Measurements from ENCODE around the gene OR1I1. TPM values are rescaled to one million over a fixed set of nuclear protein-coding genes. Genes with fewer than 3 reads are reported as not detected.

Gene OR1I1
- total and polyA plus RNA-seq, 4 donors, result not detected

GRCh38 chr19:15122331-15123030, 40.5 kb downstream of the OR1I1 start:
- Histone ChIP-seq H3K4me1 (ENCODE audit: control insufficient read depth in 5 of 5, insufficient read depth in 5 of 5, low read length in 5 of 5) (peaks cover 0 to 25% (median 0%) of the 10 kb centered on the region in 5 donors), H3K9me3 (ENCODE audit: control insufficient read depth in 4 of 4, insufficient read depth in 3 of 4, low read length in 3 of 4) (no peaks in the 10 kb centered on the region), H3K4me3 (no peak overlapping the region), H3K27ac (ENCODE audit: low read depth in 1 of 2, low read length in 1 of 2) (no peak overlapping the region), H3K9ac (ENCODE audit: insufficient read depth in 1 of 2, low read length in 2 of 2) (no peak overlapping the region), H3K36me3 (ENCODE audit: control insufficient read depth in 4 of 4, insufficient read depth in 4 of 4, low read length in 4 of 4) (peaks cover 7 to 35% (median 30%) of the 10 kb centered on the region in 4 donors), H3K27me3 (ENCODE audit: control insufficient read depth in 3 of 3, insufficient read depth in 3 of 3, low read length in 2 of 3) (no peaks in the 10 kb centered on the region)
- no peak for TF ChIP-seq CTCF (IDR thresholded peaks at IDR 0.05; ENCODE audit: control extremely low read depth, extremely low read depth)
- DNase-seq, result no peak
- ATAC-seq (ENCODE audit: insufficient read depth, low FRiP score), result no peak
- 95 to 98% methylated on average over 21 of the region's 21 CpGs for WGBS, 2 donors

DNA sequence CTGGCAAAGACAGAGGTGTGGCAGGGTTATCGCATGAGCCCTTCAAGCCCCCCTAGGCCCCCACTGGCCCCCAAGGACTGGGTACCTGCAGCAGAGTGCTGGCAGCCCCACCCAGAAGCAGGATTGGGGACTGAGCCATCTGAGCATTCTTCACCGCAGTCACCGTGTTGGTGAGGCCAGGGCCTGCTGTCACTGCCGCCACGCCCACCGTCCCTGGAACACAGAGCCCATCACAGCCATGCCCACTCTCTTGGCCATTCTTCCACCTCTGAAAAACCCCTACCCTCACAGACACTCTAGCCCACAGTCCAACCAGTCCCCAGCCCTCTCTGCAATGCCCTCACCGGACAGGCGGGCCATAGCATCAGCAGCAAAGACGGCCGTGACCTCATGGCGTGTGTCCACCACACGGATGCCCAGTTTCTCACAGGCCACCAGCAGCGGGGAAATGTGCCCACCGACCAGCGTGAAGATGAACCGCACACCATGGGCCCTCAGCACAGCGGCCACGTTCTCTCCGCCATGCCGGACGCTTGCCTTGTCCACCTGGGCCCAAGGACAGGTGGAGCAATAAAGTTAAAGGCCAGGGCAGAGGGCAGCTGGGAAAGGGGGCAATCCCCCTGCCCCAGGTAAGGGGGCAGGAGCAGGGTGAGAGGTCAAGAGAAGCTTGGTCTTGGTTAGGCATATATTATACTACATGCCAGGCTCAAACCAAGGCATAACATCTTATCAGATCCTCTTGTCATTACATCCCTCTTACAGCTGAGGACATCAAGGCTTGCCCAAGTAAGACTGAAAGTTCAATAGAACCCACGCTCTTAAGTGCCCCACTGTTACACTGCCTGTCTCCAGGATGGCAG, 41.2 kb downstream of the OR1I1 start:
- no peak overlapping the region for H3K4me3 ChIP-seq
- ATAC-seq (ENCODE audit: insufficient read depth, low FRiP score), result no peak
- no peak for DNase-seq
- no peaks in the 10 kb centered on the region for H3K27me3 ChIP-seq (ENCODE audit: control insufficient read depth in 3 of 3, insufficient read depth in 3 of 3, low read length in 2 of 3)
- no peak for TF ChIP-seq CTCF (IDR thresholded peaks at IDR 0.05; ENCODE audit: control extremely low read depth, extremely low read depth)
- H3K27ac ChIP-seq (ENCODE audit: low read depth in 1 of 2, low read length in 1 of 2), result peak overlapping the region in 1 of 2 donors; percentile 53
- peaks cover 0 to 25% (median 0%) of the 10 kb centered on the region in 5 donors for H3K4me1 ChIP-seq (ENCODE audit: control insufficient read depth in 5 of 5, insufficient read depth in 5 of 5, low read length in 5 of 5)
- H3K9me3 ChIP-seq (ENCODE audit: control insufficient read depth in 4 of 4, insufficient read depth in 3 of 4, low read length in 3 of 4), result no peaks in the 10 kb centered on the region
- 96 to 98% methylated on average over 22 of the region's 22 CpGs for WGBS, 2 donors
- peaks cover 5 to 30% (median 23%) of the 10 kb centered on the region in 4 donors for H3K36me3 ChIP-seq (ENCODE audit: control insufficient read depth in 4 of 4, insufficient read depth in 4 of 4, low read length in 4 of 4)
- H3K9ac ChIP-seq (ENCODE audit: insufficient read depth in 1 of 2, low read length in 2 of 2), result no peak overlapping the region

GRCh38 chr19:15123900-15124299, 41.9 kb downstream of the OR1I1 start:
- no peak overlapping the region for H3K9ac ChIP-seq (ENCODE audit: insufficient read depth in 1 of 2, low read length in 2 of 2)
- H3K27me3 ChIP-seq (ENCODE audit: control insufficient read depth in 3 of 3, insufficient read depth in 3 of 3, low read length in 2 of 3), result no peaks in the 10 kb centered on the region
- H3K4me3 ChIP-seq, result no peak overlapping the region
- peak overlapping the region in 1 of 2 donors; percentile 89 for H3K27ac ChIP-seq (ENCODE audit: low read depth in 1 of 2, low read length in 1 of 2)
- H3K9me3 ChIP-seq (ENCODE audit: control insufficient read depth in 4 of 4, insufficient read depth in 3 of 4, low read length in 3 of 4), result no peaks in the 10 kb centered on the region
- no peak for DNase-seq
- H3K4me1 ChIP-seq (ENCODE audit: control insufficient read depth in 5 of 5, insufficient read depth in 5 of 5, low read length in 5 of 5), result peaks cover 0 to 25% (median 0%) of the 10 kb centered on the region in 5 donors
- WGBS, 2 donors, result 29 to 61% methylated on average over 5 of the region's 5 CpGs
- no peak for ATAC-seq (ENCODE audit: insufficient read depth, low FRiP score)
- H3K36me3 ChIP-seq (ENCODE audit: control insufficient read depth in 4 of 4, insufficient read depth in 4 of 4, low read length in 4 of 4), result peaks cover 4 to 24% (median 17%) of the 10 kb centered on the region in 4 donors
- TF ChIP-seq CTCF (IDR thresholded peaks at IDR 0.05; ENCODE audit: control extremely low read depth, extremely low read depth), result no peak
